K562 (cell line): ENCODE measurements around the gene GATB. TPM values are rescaled to one million over a fixed set of nuclear protein-coding genes. Genes with fewer than 3 reads are reported as not detected.

ENCODE experiments used
- ATAC-seq: fragments of 200-7000 bp; cut with Tn5 transposase; 3 replicates; pipeline ENCODE4 v1.9.1; 2020; ENCODE audit warnings: moderate library complexity
- BruUV-seq: library from RNA; stranded (reverse); fragments of 400-500 nt; replicated peaks from 2 replicates; lab custom pipeline; 2021; lab: Mats Ljungman, UMichigan
- CTCF ChIA-PET: fragments of 300-600 bp; formaldehyde crosslinking; extraction: SDS; loops from one replicate; lab custom pipeline; 2021; ENCODE audit warnings: low intra/inter-chr PET ratio; lab: Yijun Ruan, JAX
- POLR2A ChIA-PET: fragments of 300-600, 350-650 bp; sonication (Branson Sonifier 250); formaldehyde crosslinking; extraction: SDS; loops from one replicate; lab custom pipeline; 2021; ENCODE audit warnings: antibody characterized with exemption, inconsistent platforms; lab: Yijun Ruan, JAX
- DNase-seq, 4 experiments: peaks; one replicate each; pipeline versions ENCODE4 v3.0.0 to v3.0.0-alpha.2; 2011 to 2018; ENCODE audit warnings: low spot score in 3 of 4, mixed read lengths in 3 of 4; ENCODE audit errors: extremely low read depth in 1 of 4
- FAIRE-seq: peaks from 2 replicates; lab custom pipeline; 2011; peaks lifted over from hg19 to GRCh38; lab: Jason Lieb, UNC
- H2AFZ ChIP-seq: 2 replicates; pipeline ENCODE4 v1.6.0; 2011; ENCODE audit warnings: low read depth, low read length, control low read depth, inconsistent platforms
- H3K27ac ChIP-seq: fragments of 200-600 bp; 3 replicates; pipeline ENCODE4 v1.8.0; 2011; ENCODE audit warnings: low read depth, mild to moderate bottlenecking, control low read depth, inconsistent platforms, low read length, moderate library complexity, mixed read lengths; ENCODE audit errors: extremely low read depth
- H3K27me3 ChIP-seq, 2 experiments: fragments of 300-600 bp in 1 of 2; 2 replicates in 1 of 2; 3 replicates in 1 of 2; pipeline versions ENCODE4 v1.6.0 to v1.8.0; 2011; ENCODE audit warnings: inconsistent platforms in 2 of 2, low read length in 2 of 2, mild to moderate bottlenecking in 1 of 2, mixed read lengths in 1 of 2, moderate library complexity in 1 of 2; ENCODE audit not compliant: control insufficient read depth in 2 of 2, insufficient read depth in 2 of 2
- H3K36me3 ChIP-seq: fragments of 300-600 bp; 3 replicates; pipeline ENCODE4 v1.8.0; 2011; ENCODE audit warnings: mild to moderate bottlenecking, low read length, inconsistent platforms; ENCODE audit not compliant: control insufficient read depth, insufficient read depth
- H3K4me1 ChIP-seq, 2 experiments: fragments of 200-600 bp in 1 of 2; replicated peaks in 1 of 2; 2 replicates in 1 of 2; 3 replicates in 1 of 2; pipeline versions ENCODE4 v1.5.1 to v1.8.0; 2011; ENCODE audit warnings: inconsistent platforms in 2 of 2, low read length in 2 of 2, mild to moderate bottlenecking in 1 of 2, mixed read lengths in 1 of 2, moderate library complexity in 1 of 2; ENCODE audit not compliant: control insufficient read depth in 2 of 2, insufficient read depth in 2 of 2
- H3K4me2 ChIP-seq: 2 replicates; pipeline ENCODE4 v1.6.1; 2011; ENCODE audit warnings: low read length, control low read depth, inconsistent platforms, mixed read lengths; ENCODE audit not compliant: insufficient read depth
- H3K4me3 ChIP-seq: fragments of 200-600 bp; sonication (generic), shearing (Covaris generic); 2 replicates; pipeline ENCODE4 v1.5.1; 2016; ENCODE audit warnings: control low read depth, inconsistent platforms
- H3K79me2 ChIP-seq: fragments of 200-600 bp; 3 replicates; pipeline ENCODE4 v1.8.0; 2011; ENCODE audit warnings: low read length, inconsistent platforms; ENCODE audit not compliant: control insufficient read depth, insufficient read depth
- H3K9ac ChIP-seq, 2 experiments: 2 replicates each; pipeline versions ENCODE4 v1.6.0 to v1.6.1; 2011; ENCODE audit warnings: low read depth in 2 of 2, low read length in 2 of 2, control low read depth in 1 of 2, inconsistent platforms in 1 of 2, mild to moderate bottlenecking in 1 of 2, mixed read lengths in 1 of 2; ENCODE audit not compliant: insufficient read depth in 1 of 2
- H3K9me1 ChIP-seq: one replicate; pipeline ENCODE4 v1.6.0; 2011; ENCODE audit warnings: inconsistent platforms, mild to moderate bottlenecking, low read length, moderate library complexity; ENCODE audit not compliant: control insufficient read depth, insufficient read depth
- H3K9me3 ChIP-seq: replicated peaks from 2 replicates; pipeline ENCODE4 v1.5.1; 2011; ENCODE audit warnings: low read depth, low read length, inconsistent platforms; ENCODE audit not compliant: control insufficient read depth, insufficient read depth
- H4K20me1 ChIP-seq: replicated peaks from 2 replicates; pipeline ENCODE4 v1.6.1; 2011; ENCODE audit warnings: low read length, inconsistent platforms, mixed read lengths; ENCODE audit not compliant: control insufficient read depth, insufficient read depth
- BCL6 ChIP-seq: fragments of 250-450 bp; sonication (Bioruptor Pico); IDR thresholded peaks from 2 replicates; pipeline ENCODE4 v1.4.0; 2020
- HMGN3 ChIP-seq: IDR thresholded peaks from 2 replicates; pipeline ENCODE4 v1.6.1; 2011; ENCODE audit warnings: borderline replicate concordance, low read depth, mild to moderate bottlenecking, mixed read lengths, low read length; ENCODE audit not compliant: insufficient read length; ENCODE audit errors: extremely low read depth
- HOXB6 ChIP-seq: fragments of 250-450 bp; sonication (Bioruptor Pico); IDR thresholded peaks from 2 replicates; pipeline ENCODE4 v1.5.1; 2022; ENCODE audit warnings: mild to moderate bottlenecking, borderline replicate concordance
- NCOA6 ChIP-seq: fragments of 450-650 bp; IDR thresholded peaks from 2 replicates; pipeline ENCODE4 v1.6.1; 2017; ENCODE audit warnings: mild to moderate bottlenecking
- NONO ChIP-seq, 2 experiments: fragments of 200-400 bp in 1 of 2; fragments of 450-650 bp in 1 of 2; formaldehyde crosslinking in 1 of 2; IDR thresholded peaks; 2 replicates each; pipeline ENCODE4 v1.6.1; 2017; ENCODE audit warnings: low read depth in 2 of 2, mild to moderate bottlenecking in 2 of 2, moderate library complexity in 2 of 2, low read length in 1 of 2
- POLR2AphosphoS2 ChIP-seq: IDR thresholded peaks from 2 replicates; pipeline ENCODE4 v1.6.1; 2012; ENCODE audit warnings: low read length, improper control_type of control experiment
- RAD21 ChIP-seq, 2 experiments: fragments of 250-450 bp in 1 of 2; fragments of 450-650 bp in 1 of 2; sonication (Bioruptor Pico) in 1 of 2; formaldehyde crosslinking in 1 of 2; IDR thresholded peaks in 1 of 2; conservative IDR thresholded peaks in 1 of 2; 2 replicates each; pipeline versions ENCODE4 v1.4.0 to v1.8.0; 2020 to 2022; ENCODE audit warnings: mild to moderate bottlenecking in 2 of 2, moderate library complexity in 1 of 2
- SIX5 ChIP-seq, 2 experiments: IDR thresholded peaks; 2 replicates each; pipeline ENCODE4 v1.6.1; 2011; ENCODE audit warnings: low read length in 2 of 2, borderline replicate concordance in 1 of 2, low read depth in 1 of 2, mild to moderate bottlenecking in 1 of 2, moderate library complexity in 1 of 2; ENCODE audit not compliant: insufficient read depth in 1 of 2
- SRSF3 ChIP-seq: fragments of 200-400 bp; formaldehyde crosslinking; IDR thresholded peaks from 2 replicates; pipeline ENCODE4 v1.6.1; 2016; ENCODE audit warnings: mild to moderate bottlenecking, low read length, moderate library complexity; ENCODE audit not compliant: insufficient read depth
- TEAD4 ChIP-seq, 2 experiments: sonication (generic) in 1 of 2; formaldehyde crosslinking in 1 of 2; IDR thresholded peaks; 2 replicates each; pipeline versions ENCODE4 v1.6.1 to v1.8.0; 2012 to 2022; ENCODE audit warnings: borderline replicate concordance in 1 of 2, inconsistent platforms in 1 of 2, low read length in 1 of 2, mild to moderate bottlenecking in 1 of 2, missing genetic modification reagents in 1 of 2
- U2AF1 ChIP-seq: fragments of 200-400 bp; formaldehyde crosslinking; optimal IDR thresholded peaks from 2 replicates; pipeline ENCODE3; 2017; ENCODE audit warnings: mild to moderate bottlenecking, low read depth, low read length, moderate library complexity
- ZBED1 ChIP-seq: IDR thresholded peaks from 2 replicates; pipeline ENCODE4 v1.6.1; 2014
- WGBS: fragments of 100-300 bp; shearing (Covaris generic); methylation state at CpG from one replicate; pipeline ENCODE4 v1.1.6; 2016; ENCODE audit warnings: low coverage, mixed read lengths; ENCODE audit not compliant: insufficient coverage; ENCODE audit errors: missing lambda C conversion rate; 5-methylcytosine and 5-hydroxymethylcytosine counted together
- in situ Hi-C: fragments of 300-500 bp; cut with MboI; formaldehyde crosslinking; loops from 4 replicates; pipeline ENCODE4 v1.15.0; 2018; ENCODE audit warnings: inconsistent platforms, mixed read lengths
- intact Hi-C: fragments of 100-400 bp; cut with micrococcal nuclease; formaldehyde crosslinking; loops from 2 replicates; pipeline ENCODE4 v1.14.2; 2022
- polyA plus RNA-seq, 8 experiments: library from polyadenylated mRNA; depleted of rRNA in 4 of 8; stranded (reverse) in 5 of 8; unstranded in 3 of 8; fragments of >200 nt; fragmentation: Nextera tagmentation in 2 of 8; fragmentation: Illumina TruSeq in 1 of 8; extraction: Ambion mirVana in 2 of 8; extraction: Trizol in 1 of 8; gene quantifications; 2 replicates each; pipeline versions ENCODE4 v1.2.1 to v1.2.3, GENCODE V29; 2011 to 2014; ENCODE audit warnings: inconsistent platforms in 1 of 8, missing spikeins in 1 of 8
- total RNA-seq, 7 experiments: library from RNA; depleted of rRNA in 6 of 7; stranded (reverse); fragments of >200 nt in 6 of 7; fragmentation: Illumina TruSeq in 2 of 7; extraction: Trizol in 2 of 7; gene quantifications; 2 replicates each; pipeline versions ENCODE4 v1.2.1 to v1.2.3, GENCODE V29; 2011 to 2021; ENCODE audit warnings: low replicate concordance in 1 of 7
- TF ChIP-seq, protein P1 (sequence below): IDR thresholded peaks from 3 replicates; pipeline ENCODE4 v1.6.1; 2011; ENCODE audit warnings: borderline replicate concordance, mild to moderate bottlenecking, moderate library complexity; ENCODE audit not compliant: insufficient read length; ENCODE audit errors: extremely low read depth
- TF ChIP-seq, protein P2 (sequence below): fragments of 450-650 bp; formaldehyde crosslinking; IDR thresholded peaks from 2 replicates; pipeline ENCODE4 v1.4.0; 2022; ENCODE audit warnings: missing genetic modification characterization
- TF ChIP-seq, protein P3 (sequence below): fragments of 250-450 bp; sonication (Bioruptor Pico); IDR thresholded peaks from 2 replicates; pipeline ENCODE4 v1.5.0; 2020; ENCODE audit warnings: mild to moderate bottlenecking

GATB gene
- total and polyA plus RNA-seq, 9 of the 15 experiments (the other 6 are each of a cell fraction or from before 2014, with no cell fraction given) = 15.3 to 31.8 (median 26.2) TPM

DNA sequence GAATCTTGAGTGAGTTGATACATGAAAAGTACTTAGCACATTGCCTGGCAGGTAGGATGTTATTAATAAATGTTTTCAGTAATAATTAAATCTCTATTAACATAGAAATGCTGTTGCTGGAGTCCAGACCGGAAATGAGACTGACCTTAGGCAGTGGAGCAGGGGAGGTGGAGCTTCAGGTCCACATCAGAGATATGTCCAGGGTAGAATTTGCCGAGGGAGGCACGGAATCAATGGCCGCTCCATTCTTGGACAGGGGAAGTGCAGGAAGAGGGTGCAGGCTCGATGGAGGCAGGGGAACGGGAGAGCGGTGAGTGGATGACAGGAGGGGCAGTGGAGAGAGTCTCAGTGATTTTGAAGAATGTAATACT lies 107.3 kb downstream of the GATB start:
- Histone ChIP-seq H3K36me3 (no peaks in the 10 kb centered on the region), H3K27me3 (peaks cover 28 to 51% of the 10 kb centered on the region in 2 experiments), H3K9me1 (no peaks in the 10 kb centered on the region), H4K20me1 (no peaks in the 10 kb centered on the region), H3K4me2 (no peak overlapping the region), H2AFZ (no peak overlapping the region), H3K9me3 (no peaks in the 10 kb centered on the region), H3K27ac (no peak overlapping the region), H3K9ac (no peak overlapping the region), H3K4me3 (no peak overlapping the region), H3K79me2 (no peaks in the 10 kb centered on the region), H3K4me1 (no peaks in the 10 kb centered on the region)
- TF ChIP-seq U2AF1 = no peak
- no peak for TF ChIP-seq SRSF3
- no peak for TF ChIP-seq HOXB6
- no peak for TF ChIP-seq SIX5 (IDR thresholded peaks at IDR 0.05; ENCODE audit: borderline replicate concordance in 1 of 2, insufficient read depth in 1 of 2, low read depth in 1 of 2, low read length in 2 of 2)
- no peak for TF ChIP-seq NONO (IDR thresholded peaks at IDR 0.05; ENCODE audit: low read depth in 2 of 2, low read length in 1 of 2)
- TF ChIP-seq, protein P1, sequence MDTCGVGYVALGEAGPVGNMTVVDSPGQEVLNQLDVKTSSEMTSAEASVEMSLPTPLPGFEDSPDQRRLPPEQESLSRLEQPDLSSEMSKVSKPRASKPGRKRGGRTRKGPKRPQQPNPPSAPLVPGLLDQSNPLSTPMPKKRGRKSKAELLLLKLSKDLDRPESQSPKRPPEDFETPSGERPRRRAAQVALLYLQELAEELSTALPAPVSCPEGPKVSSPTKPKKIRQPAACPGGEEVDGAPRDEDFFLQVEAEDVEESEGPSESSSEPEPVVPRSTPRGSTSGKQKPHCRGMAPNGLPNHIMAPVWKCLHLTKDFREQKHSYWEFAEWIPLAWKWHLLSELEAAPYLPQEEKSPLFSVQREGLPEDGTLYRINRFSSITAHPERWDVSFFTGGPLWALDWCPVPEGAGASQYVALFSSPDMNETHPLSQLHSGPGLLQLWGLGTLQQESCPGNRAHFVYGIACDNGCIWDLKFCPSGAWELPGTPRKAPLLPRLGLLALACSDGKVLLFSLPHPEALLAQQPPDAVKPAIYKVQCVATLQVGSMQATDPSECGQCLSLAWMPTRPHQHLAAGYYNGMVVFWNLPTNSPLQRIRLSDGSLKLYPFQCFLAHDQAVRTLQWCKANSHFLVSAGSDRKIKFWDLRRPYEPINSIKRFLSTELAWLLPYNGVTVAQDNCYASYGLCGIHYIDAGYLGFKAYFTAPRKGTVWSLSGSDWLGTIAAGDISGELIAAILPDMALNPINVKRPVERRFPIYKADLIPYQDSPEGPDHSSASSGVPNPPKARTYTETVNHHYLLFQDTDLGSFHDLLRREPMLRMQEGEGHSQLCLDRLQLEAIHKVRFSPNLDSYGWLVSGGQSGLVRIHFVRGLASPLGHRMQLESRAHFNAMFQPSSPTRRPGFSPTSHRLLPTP = no peak
- TF ChIP-seq NCOA6 = no peak
- TF ChIP-seq RAD21 (CRISPR knock-in tag; conservative IDR thresholded peaks at IDR 0.05 in 1 of 2, IDR thresholded peaks at IDR 0.05 in 1 of 2) = no peak
- TF ChIP-seq, protein P2, sequence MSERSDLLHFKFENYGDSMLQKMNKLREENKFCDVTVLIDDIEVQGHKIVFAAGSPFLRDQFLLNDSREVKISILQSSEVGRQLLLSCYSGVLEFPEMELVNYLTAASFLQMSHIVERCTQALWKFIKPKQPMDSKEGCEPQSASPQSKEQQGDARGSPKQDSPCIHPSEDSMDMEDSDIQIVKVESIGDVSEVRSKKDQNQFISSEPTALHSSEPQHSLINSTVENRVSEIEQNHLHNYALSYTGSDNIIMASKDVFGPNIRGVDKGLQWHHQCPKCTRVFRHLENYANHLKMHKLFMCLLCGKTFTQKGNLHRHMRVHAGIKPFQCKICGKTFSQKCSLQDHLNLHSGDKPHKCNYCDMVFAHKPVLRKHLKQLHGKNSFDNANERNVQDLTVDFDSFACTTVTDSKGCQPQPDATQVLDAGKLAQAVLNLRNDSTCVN (CRISPR knock-in tag) = no peak
- no peak for TF ChIP-seq BCL6
- TF ChIP-seq, protein P3, sequence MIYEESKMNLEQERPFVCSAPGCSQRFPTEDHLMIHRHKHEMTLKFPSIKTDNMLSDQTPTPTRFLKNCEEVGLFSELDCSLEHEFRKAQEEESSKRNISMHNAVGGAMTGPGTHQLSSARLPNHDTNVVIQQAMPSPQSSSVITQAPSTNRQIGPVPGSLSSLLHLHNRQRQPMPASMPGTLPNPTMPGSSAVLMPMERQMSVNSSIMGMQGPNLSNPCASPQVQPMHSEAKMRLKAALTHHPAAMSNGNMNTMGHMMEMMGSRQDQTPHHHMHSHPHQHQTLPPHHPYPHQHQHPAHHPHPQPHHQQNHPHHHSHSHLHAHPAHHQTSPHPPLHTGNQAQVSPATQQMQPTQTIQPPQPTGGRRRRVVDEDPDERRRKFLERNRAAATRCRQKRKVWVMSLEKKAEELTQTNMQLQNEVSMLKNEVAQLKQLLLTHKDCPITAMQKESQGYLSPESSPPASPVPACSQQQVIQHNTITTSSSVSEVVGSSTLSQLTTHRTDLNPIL (CRISPR knock-in tag) = no peak
- TF ChIP-seq HMGN3 = no peak
- no peak for TF ChIP-seq TEAD4 (IDR thresholded peaks at IDR 0.05; ENCODE audit: low read length)
- TF ChIP-seq TEAD4 (CRISPR knock-in tag; IDR thresholded peaks at IDR 0.05; ENCODE audit: borderline replicate concordance) = no peak
- TF ChIP-seq POLR2AphosphoS2 = no peak
- no peak for TF ChIP-seq ZBED1
- intact Hi-C loops (loop anchor here (5.0 kb wide), 1 partner anchor 109 kb away; the partner anchor contains the start of gene GATB), in situ Hi-C loops (no loop called here)
- ATAC-seq = no peak
- ChIA-PET CTCF (no interaction called here), POLR2A (no interaction called here)
- no peak for FAIRE-seq
- WGBS = 5% methylated on average over 7 of the region's 7 CpGs
- BruUV-seq = no TSS peak
- no peak for DNase-seq
